ENCODE data around the gene PHLPP1. TPM values are rescaled to one million over a fixed set of nuclear protein-coding genes. Genes with fewer than 3 reads are reported as not detected.

PHLPP1 gene
- total RNA-seq, 1 donor from 2014 or later: 13.3 TPM

DNA sequence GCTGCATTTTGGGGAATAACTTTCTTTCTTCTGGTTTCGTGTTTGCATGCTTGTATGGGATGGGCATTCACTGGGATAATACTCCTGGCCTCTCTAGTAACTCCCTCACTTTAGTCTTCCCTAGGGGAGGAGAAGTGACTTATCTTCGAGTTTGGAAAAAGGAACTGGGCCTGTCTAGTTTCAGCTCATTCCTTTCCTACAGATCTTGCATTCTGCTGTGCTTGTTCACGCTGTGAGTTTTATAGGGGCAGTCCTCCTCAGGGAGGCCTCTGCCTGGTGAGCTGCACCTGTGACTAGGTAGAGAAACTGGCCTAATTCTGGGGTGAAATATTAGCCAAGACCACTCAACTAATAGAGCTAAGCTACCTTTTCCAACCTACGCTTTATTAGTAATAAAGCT, 50.9 kb downstream of the PHLPP1 start:
- no peaks in the 10 kb centered on the region for H4K20me1 ChIP-seq (ENCODE audit: insufficient read depth, low read length)
- H3K27me3 ChIP-seq (ENCODE audit: insufficient read depth, low read length): no peaks in the 10 kb centered on the region
- H3K27ac Mint-ChIP-seq (ENCODE audit: unreplicated experiment): peak overlapping the region; percentile 43
- no peaks in the 10 kb centered on the region for H3K9me3 ChIP-seq (ENCODE audit: insufficient read depth, low read depth, low read length)
- no peak overlapping the region for H3K4me3 Mint-ChIP-seq (ENCODE audit: unreplicated experiment)
- H3K4me1 ChIP-seq (ENCODE audit: insufficient read depth, low read length): peaks cover 23% of the 10 kb centered on the region
- H3K79me2 ChIP-seq (ENCODE audit: insufficient read depth, low read length): peaks cover 23% of the 10 kb centered on the region
- peaks cover 1% of the 10 kb centered on the region for H3K36me3 Mint-ChIP-seq (ENCODE audit: low read depth, unreplicated experiment)
- no peak for DNase-seq (ENCODE audit: low read depth)
- TF ChIP-seq, protein P1, sequence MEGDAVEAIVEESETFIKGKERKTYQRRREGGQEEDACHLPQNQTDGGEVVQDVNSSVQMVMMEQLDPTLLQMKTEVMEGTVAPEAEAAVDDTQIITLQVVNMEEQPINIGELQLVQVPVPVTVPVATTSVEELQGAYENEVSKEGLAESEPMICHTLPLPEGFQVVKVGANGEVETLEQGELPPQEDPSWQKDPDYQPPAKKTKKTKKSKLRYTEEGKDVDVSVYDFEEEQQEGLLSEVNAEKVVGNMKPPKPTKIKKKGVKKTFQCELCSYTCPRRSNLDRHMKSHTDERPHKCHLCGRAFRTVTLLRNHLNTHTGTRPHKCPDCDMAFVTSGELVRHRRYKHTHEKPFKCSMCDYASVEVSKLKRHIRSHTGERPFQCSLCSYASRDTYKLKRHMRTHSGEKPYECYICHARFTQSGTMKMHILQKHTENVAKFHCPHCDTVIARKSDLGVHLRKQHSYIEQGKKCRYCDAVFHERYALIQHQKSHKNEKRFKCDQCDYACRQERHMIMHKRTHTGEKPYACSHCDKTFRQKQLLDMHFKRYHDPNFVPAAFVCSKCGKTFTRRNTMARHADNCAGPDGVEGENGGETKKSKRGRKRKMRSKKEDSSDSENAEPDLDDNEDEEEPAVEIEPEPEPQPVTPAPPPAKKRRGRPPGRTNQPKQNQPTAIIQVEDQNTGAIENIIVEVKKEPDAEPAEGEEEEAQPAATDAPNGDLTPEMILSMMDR (IDR thresholded peaks at IDR 0.05; ENCODE audit: insufficient read depth, low read depth, low read length): no peak
- no peak for TF ChIP-seq EZH2 (IDR thresholded peaks at IDR 0.05; ENCODE audit: insufficient read depth, low read length)
- peaks cover 42% of the 10 kb centered on the region for H3K4me1 Mint-ChIP-seq (ENCODE audit: low read depth, unreplicated experiment)
- H3K36me3 ChIP-seq (ENCODE audit: insufficient read depth, low read length): no peaks in the 10 kb centered on the region
- H3K9ac ChIP-seq (ENCODE audit: low read length): no peak overlapping the region
- no peak for FAIRE-seq
- H3K4me3 ChIP-seq (ENCODE audit: insufficient read depth, low read depth, low read length): no peak overlapping the region
- H3K27ac ChIP-seq (ENCODE audit: low read depth, low read length): no peak overlapping the region
- no peak overlapping the region for H3K4me2 ChIP-seq (ENCODE audit: low read length)
- H2AFZ ChIP-seq (ENCODE audit: low read depth, low read length): no peak overlapping the region
- H3K9me3 Mint-ChIP-seq (ENCODE audit: unreplicated experiment): no peaks in the 10 kb centered on the region
- H3K27me3 Mint-ChIP-seq (ENCODE audit: low read depth, unreplicated experiment): no peaks in the 10 kb centered on the region

DNA sequence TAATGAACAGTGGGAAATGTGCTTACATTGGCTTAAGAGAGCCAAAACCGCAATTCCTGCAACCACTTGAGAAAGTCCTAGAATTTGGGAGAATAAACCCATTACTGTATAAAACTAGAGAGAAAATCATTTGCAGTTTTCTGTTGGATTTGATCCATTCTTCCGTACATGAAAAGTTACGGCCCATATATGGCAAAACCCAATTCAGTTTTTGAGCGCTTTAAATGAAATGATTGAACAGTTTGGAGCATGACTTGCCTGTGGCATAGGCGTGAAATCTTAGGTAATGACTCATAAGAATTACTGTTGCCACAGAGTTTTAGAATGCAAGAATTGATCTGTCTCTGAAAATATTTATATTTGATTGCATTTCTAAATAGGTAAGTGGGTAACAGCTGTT, 52.0 kb downstream of the PHLPP1 start:
- no peaks in the 10 kb centered on the region for H3K27me3 Mint-ChIP-seq (ENCODE audit: low read depth, unreplicated experiment)
- no peak overlapping the region for H3K4me3 ChIP-seq (ENCODE audit: insufficient read depth, low read depth, low read length)
- H3K36me3 Mint-ChIP-seq (ENCODE audit: low read depth, unreplicated experiment): peaks cover 1% of the 10 kb centered on the region
- no peaks in the 10 kb centered on the region for H3K36me3 ChIP-seq (ENCODE audit: insufficient read depth, low read length)
- FAIRE-seq (peak; percentile 66), DNase-seq (ENCODE audit: low read depth) (peak; percentile 88)
- H2AFZ ChIP-seq (ENCODE audit: low read depth, low read length): no peak overlapping the region
- H4K20me1 ChIP-seq (ENCODE audit: insufficient read depth, low read length): no peaks in the 10 kb centered on the region
- no peaks in the 10 kb centered on the region for H3K27me3 ChIP-seq (ENCODE audit: insufficient read depth, low read length)
- H3K4me2 ChIP-seq (ENCODE audit: low read length): peak overlapping the region; percentile 66
- no peaks in the 10 kb centered on the region for H3K9me3 Mint-ChIP-seq (ENCODE audit: unreplicated experiment)
- peaks cover 23% of the 10 kb centered on the region for H3K4me1 ChIP-seq (ENCODE audit: insufficient read depth, low read length)
- peak overlapping the region; percentile 52 for H3K9ac ChIP-seq (ENCODE audit: low read length)
- H3K79me2 ChIP-seq (ENCODE audit: insufficient read depth, low read length): peaks cover 30% of the 10 kb centered on the region
- H3K27ac Mint-ChIP-seq (ENCODE audit: unreplicated experiment): peak overlapping the region; percentile 88
- peak overlapping the region; percentile 17 for H3K4me3 Mint-ChIP-seq (ENCODE audit: unreplicated experiment)
- H3K9me3 ChIP-seq (ENCODE audit: insufficient read depth, low read depth, low read length): no peaks in the 10 kb centered on the region
- no peak for TF ChIP-seq EZH2 (IDR thresholded peaks at IDR 0.05; ENCODE audit: insufficient read depth, low read length)
- TF ChIP-seq, protein P1 (IDR thresholded peaks at IDR 0.05; ENCODE audit: insufficient read depth, low read depth, low read length): no peak
- H3K4me1 Mint-ChIP-seq (ENCODE audit: low read depth, unreplicated experiment): peaks cover 42% of the 10 kb centered on the region
- peak overlapping the region; percentile 32 for H3K27ac ChIP-seq (ENCODE audit: low read depth, low read length)

DNA sequence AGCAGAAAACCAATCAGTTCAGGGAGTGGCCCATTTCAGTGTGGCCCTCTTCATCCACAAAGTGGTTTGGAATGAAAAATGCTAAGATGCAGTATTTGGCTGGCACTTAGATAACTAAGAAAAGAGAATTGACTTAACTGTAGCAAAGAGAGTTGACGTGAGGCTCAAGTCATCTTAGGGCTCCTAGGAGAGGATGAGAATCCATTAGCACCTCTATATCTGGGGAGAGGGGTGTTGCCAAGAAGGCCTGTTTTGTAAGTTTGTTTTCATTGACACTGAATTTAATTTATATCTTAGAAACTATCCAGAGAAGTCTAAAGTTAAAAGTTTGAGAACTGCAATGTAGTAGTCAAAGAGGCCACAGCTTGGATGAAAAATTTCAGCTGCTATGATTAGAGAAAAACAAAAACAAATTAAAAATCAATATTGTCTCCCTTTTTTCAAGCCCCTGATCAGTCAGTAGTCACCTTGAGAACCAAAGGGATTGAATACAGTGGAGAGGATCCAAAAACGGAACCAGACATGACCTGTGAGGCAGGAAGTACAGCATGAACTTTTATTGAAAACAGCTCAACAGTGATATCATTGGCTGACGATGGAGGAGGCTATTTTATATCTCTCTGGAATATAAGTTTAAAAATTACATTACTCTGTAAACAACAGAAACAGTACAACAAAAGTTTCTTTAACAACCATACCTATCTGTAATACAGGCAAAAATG, 52.7 kb downstream of the PHLPP1 start:
- TF ChIP-seq, protein P1 (IDR thresholded peaks at IDR 0.05; ENCODE audit: insufficient read depth, low read depth, low read length): no peak
- no peak for TF ChIP-seq EZH2 (IDR thresholded peaks at IDR 0.05; ENCODE audit: insufficient read depth, low read length)
- Histone ChIP-seq H3K4me1 (ENCODE audit: insufficient read depth, low read length) (peaks cover 23% of the 10 kb centered on the region), H3K36me3 (ENCODE audit: insufficient read depth, low read length) (no peaks in the 10 kb centered on the region), H4K20me1 (ENCODE audit: insufficient read depth, low read length) (no peaks in the 10 kb centered on the region), H3K4me3 (ENCODE audit: insufficient read depth, low read depth, low read length) (no peak overlapping the region), H2AFZ (ENCODE audit: low read depth, low read length) (no peak overlapping the region), H3K9me3 (ENCODE audit: insufficient read depth, low read depth, low read length) (no peaks in the 10 kb centered on the region), H3K4me2 (ENCODE audit: low read length) (peak overlapping the region; percentile 66), H3K27ac (ENCODE audit: low read depth, low read length) (peak overlapping the region; percentile 59), H3K79me2 (ENCODE audit: insufficient read depth, low read length) (peaks cover 36% of the 10 kb centered on the region), H3K27me3 (ENCODE audit: insufficient read depth, low read length) (no peaks in the 10 kb centered on the region), H3K9ac (ENCODE audit: low read length) (peak overlapping the region; percentile 52)
- FAIRE-seq (no peak), DNase-seq (ENCODE audit: low read depth) (no peak)
- peaks cover 1% of the 10 kb centered on the region for H3K36me3 Mint-ChIP-seq (ENCODE audit: low read depth, unreplicated experiment)
- peak overlapping the region; percentile 80 for H3K27ac Mint-ChIP-seq (ENCODE audit: unreplicated experiment)
- H3K4me3 Mint-ChIP-seq (ENCODE audit: unreplicated experiment): peak overlapping the region; percentile 17
- H3K9me3 Mint-ChIP-seq (ENCODE audit: unreplicated experiment): no peaks in the 10 kb centered on the region
- H3K4me1 Mint-ChIP-seq (ENCODE audit: low read depth, unreplicated experiment): peaks cover 41% of the 10 kb centered on the region
- no peaks in the 10 kb centered on the region for H3K27me3 Mint-ChIP-seq (ENCODE audit: low read depth, unreplicated experiment)

All from astrocyte (in vitro differentiated cells and primary cell).